NCI-H146 (cell line): Measurements from ENCODE around the gene UQCR11.

Experiments
- DNase-seq: peaks from one replicate; lab custom pipeline; 2025; lab: John Stamatoyannopoulos, UW

Gene UQCR11

GRCh38 chr19:1590641-1591397 lies 14.4 kb downstream of the UQCR11 start:
- peak; percentile 9 for DNase-seq

- DNase-seq: no peak
These were observed 17.4 kb downstream of the UQCR11 start for GRCh38 chr19:1587872-1588271.

GRCh38 chr19:1585243-1585580 lies 20.1 kb downstream of the UQCR11 start:
- DNase-seq: no peak

- no peak for DNase-seq
These were observed 20.6 kb downstream of the UQCR11 start for GRCh38 chr19:1584500-1585242.

- DNase-seq: peak; percentile 88
These were observed 23.1 kb downstream of the UQCR11 start for GRCh38 chr19:1582201-1582600.

GRCh38 chr19:1580957-1581356 lies 24.3 kb downstream of the UQCR11 start:
- no peak for DNase-seq

- no peak for DNase-seq
These were observed 24.9 kb downstream of the UQCR11 start for GRCh38 chr19:1580382-1580781.

GRCh38 chr19:1579222-1579621 lies 26.0 kb downstream of the UQCR11 start:
- DNase-seq: no peak

GRCh38 chr19:1577929-1578618 lies 27.2 kb downstream of the UQCR11 start:
- no peak for DNase-seq

GRCh38 chr19:1577090-1577928 lies 28.0 kb downstream of the UQCR11 start:
- DNase-seq: no peak

GRCh38 chr19:1576242-1577089 lies 28.8 kb downstream of the UQCR11 start:
- DNase-seq: no peak

- no peak for DNase-seq
These were observed 29.7 kb downstream of the UQCR11 start for GRCh38 chr19:1575323-1576241.

- no peak for DNase-seq
These were observed 30.7 kb downstream of the UQCR11 start for GRCh38 chr19:1574354-1575136.

- no peak for DNase-seq
These were observed 32.5 kb downstream of the UQCR11 start for GRCh38 chr19:1572795-1573194.

- DNase-seq: no peak
These were observed 33.9 kb downstream of the UQCR11 start for GRCh38 chr19:1571358-1571757.

GRCh38 chr19:1570836-1571235 lies 34.4 kb downstream of the UQCR11 start:
- DNase-seq: no peak

GRCh38 chr19:1569997-1570396 lies 35.3 kb downstream of the UQCR11 start:
- no peak for DNase-seq

GRCh38 chr19:1568320-1569019 lies 36.8 kb downstream of the UQCR11 start, which contains the start of gene MEX3D:
Gene MEX3D, minus strand, starts transcription at chr19:1568325. Its CDS starts 267 bp downstream, at chr19:1568058.
- peak; percentile 69 for DNase-seq

GRCh38 chr19:1567848-1568227 lies 37.4 kb downstream of the UQCR11 start:
- DNase-seq: no peak
